NCI-H2171 (cell line): ENCODE data around the gene NUP153.
"Not testable (repeated sequence)": the region's sequence is repeated elsewhere in the genome, so short reads cannot be mapped to it uniquely, and the experiment has no call there.

ENCODE experiments used
- DNase-seq: peaks from one replicate; lab custom pipeline; 2025; lab: John Stamatoyannopoulos, UW

The NUP153 gene

GRCh38 chr6:17601386-17601703 lies 105.4 kb downstream of the NUP153 start:
- DNase-seq = no peak

- peak; percentile 26 for DNase-seq
Observed at GRCh38 chr6:17600527-17601385, 106.0 kb downstream of the NUP153 start.

GRCh38 chr6:17599877-17600526 lies 106.7 kb downstream of the NUP153 start, which contains the start of gene FAM8A1:
TSS of gene FAM8A1 (plus strand) at chr6:17600302. CDS start at chr6:17600410, 108 bp downstream.
- peak; percentile 93 for DNase-seq

- no peak for DNase-seq
Observed at GRCh38 chr6:17596085-17596484, 110.6 kb downstream of the NUP153 start.

- DNase-seq = no peak
Observed at GRCh38 chr6:17593246-17593645, 113.5 kb downstream of the NUP153 start.

GRCh38 chr6:17591287-17591686 lies 115.4 kb downstream of the NUP153 start:
- DNase-seq = no peak

GRCh38 chr6:17589406-17590096 lies 117.2 kb downstream of the NUP153 start:
- DNase-seq = peak; percentile 92

GRCh38 chr6:17588011-17588410 lies 118.7 kb downstream of the NUP153 start:
- DNase-seq = no peak

- DNase-seq = not testable (repeated sequence)
Observed at GRCh38 chr6:17586623-17587022, 120.1 kb downstream of the NUP153 start.

- no peak for DNase-seq
Observed at GRCh38 chr6:17585766-17586490, 120.8 kb downstream of the NUP153 start.

GRCh38 chr6:17584241-17584803 lies 122.4 kb downstream of the NUP153 start:
- DNase-seq = peak; percentile 62

GRCh38 chr6:17583811-17584210 lies 122.9 kb downstream of the NUP153 start:
- DNase-seq = no peak

- not testable (repeated sequence) for DNase-seq
Observed at GRCh38 chr6:17581282-17581681, 125.4 kb downstream of the NUP153 start.

GRCh38 chr6:17580518-17581048 lies 126.1 kb downstream of the NUP153 start:
- DNase-seq = no peak

- DNase-seq = no peak
Observed at GRCh38 chr6:17577059-17577458, 129.7 kb downstream of the NUP153 start.

GRCh38 chr6:17574866-17575560 lies 131.7 kb downstream of the NUP153 start:
- DNase-seq = no peak

GRCh38 chr6:17565399-17565798 lies 141.3 kb downstream of the NUP153 start:
- no peak for DNase-seq
